Embryonic facial prominence (tissue), 1 donor: ENCODE results near the gene BRPF1.

Experiments used
- DNase-seq: peaks from one replicate; pipeline ENCODE4 v3.0.0-alpha.2; 2016; ENCODE audit errors: extremely low spot score

Gene BRPF1

GRCh38 chr3:9701006-9701405, 30.5 kb upstream of the BRPF1 start:
- no peak for DNase-seq

GRCh38 chr3:9701711-9702110, 29.8 kb upstream of the BRPF1 start:
- no peak for DNase-seq

GRCh38 chr3:9703240-9703639, 28.3 kb upstream of the BRPF1 start:
- DNase-seq: no peak

GRCh38 chr3:9703736-9704346, 27.7 kb upstream of the BRPF1 start, which contains the start of gene CPNE9:
Gene CPNE9 (plus strand): TSS chr3:9703833. CDS start chr3:9703997, 164 bp downstream.
- no peak for DNase-seq

GRCh38 chr3:9704347-9705322, 26.9 kb upstream of the BRPF1 start:
- no peak for DNase-seq

- DNase-seq: no peak
Measured at GRCh38 chr3:9710174-9710739, 21.3 kb upstream of the BRPF1 start.

- no peak for DNase-seq
Measured at GRCh38 chr3:9712415-9712814, 19.1 kb upstream of the BRPF1 start.

GRCh38 chr3:9713142-9713541, 18.4 kb upstream of the BRPF1 start:
- DNase-seq: no peak

- no peak for DNase-seq
Measured at GRCh38 chr3:9715136-9715535, 16.4 kb upstream of the BRPF1 start.

- DNase-seq: no peak
Measured at GRCh38 chr3:9715764-9716437, 15.6 kb upstream of the BRPF1 start.

GRCh38 chr3:9716801-9717555, 14.6 kb upstream of the BRPF1 start:
- no peak for DNase-seq

- no peak for DNase-seq
Measured at GRCh38 chr3:9717563-9717962, 14.0 kb upstream of the BRPF1 start.

- no peak for DNase-seq
Measured at GRCh38 chr3:9718118-9718517, 13.4 kb upstream of the BRPF1 start.

- no peak for DNase-seq
Measured at GRCh38 chr3:9721015-9721699, 10.4 kb upstream of the BRPF1 start.

GRCh38 chr3:9721700-9722060, 9.9 kb upstream of the BRPF1 start:
- DNase-seq: no peak

- DNase-seq: no peak
Measured at GRCh38 chr3:9725775-9726515, 5.6 kb upstream of the BRPF1 start.

- no peak for DNase-seq
Measured at GRCh38 chr3:9727041-9727595, 4.4 kb upstream of the BRPF1 start.

- DNase-seq: no peak
Measured at GRCh38 chr3:9727743-9728142, 3.8 kb upstream of the BRPF1 start.

- DNase-seq: no peak
Measured at GRCh38 chr3:9729419-9729818, 2.1 kb upstream of the BRPF1 start.
